CD14-positive monocyte (primary cell): Measurements from ENCODE around the gene CCDC154. TPM values are rescaled to one million over a fixed set of nuclear protein-coding genes. Genes with fewer than 3 reads are reported as not detected.

Source experiments
- DNase-seq, 3 donors: peaks; one replicate each; pipeline ENCODE4 v3.0.0-alpha.2; 2011 to 2022
- H2AFZ ChIP-seq: 2 replicates; pipeline ENCODE4 v1.6.0; 2012; ENCODE audit warnings: mild to moderate bottlenecking, low read depth, low read length, inconsistent platforms; ENCODE audit not compliant: insufficient read depth, poor library complexity, severe bottlenecking
- H3K27ac ChIP-seq, 2 donors: 1 replicate in 1 of 2; 2 replicates in 1 of 2; pipeline ENCODE4 v1.5.1; 2012 to 2013; ENCODE audit warnings: low read length in 2 of 2, control low read depth in 1 of 2, inconsistent platforms in 1 of 2, low read depth in 1 of 2, mild to moderate bottlenecking in 1 of 2
- H3K27me3 ChIP-seq, 2 donors: one replicate each; pipeline versions ENCODE4 v1.6.0 to v1.6.1; 2011 to 2013; ENCODE audit warnings: low read length in 2 of 2; ENCODE audit not compliant: control insufficient read depth in 2 of 2, insufficient read depth in 2 of 2
- H3K36me3 ChIP-seq, 2 donors: replicated peaks in 1 of 2; 1 replicate in 1 of 2; 2 replicates in 1 of 2; pipeline versions ENCODE4 v1.5.1 to v1.6.1; 2012 to 2013; ENCODE audit warnings: low read length in 2 of 2, control low read depth in 1 of 2, inconsistent platforms in 1 of 2, mild to moderate bottlenecking in 1 of 2; ENCODE audit not compliant: insufficient read depth in 2 of 2, control insufficient read depth in 1 of 2
- H3K4me1 ChIP-seq, 2 donors: 1 replicate in 1 of 2; 2 replicates in 1 of 2; pipeline versions ENCODE4 v1.5.1 to v1.6.1; 2012 to 2013; ENCODE audit warnings: low read length in 2 of 2, control low read depth in 1 of 2, inconsistent platforms in 1 of 2, mild to moderate bottlenecking in 1 of 2, moderate library complexity in 1 of 2; ENCODE audit not compliant: insufficient read depth in 2 of 2, control insufficient read depth in 1 of 2
- H3K4me2 ChIP-seq: replicated peaks from 2 replicates; pipeline ENCODE3; 2012; ENCODE audit warnings: low read length, moderate library complexity, mild to moderate bottlenecking; ENCODE audit not compliant: poor library complexity, severe bottlenecking; ENCODE audit errors: extremely low read depth
- H3K4me3 ChIP-seq, 3 experiments: fragments of 200-600 bp in 1 of 3; sonication (generic) in 1 of 3; replicated peaks in 1 of 3; 1 replicate in 2 of 3; 2 replicates in 1 of 3; pipeline ENCODE4 v1.5.1; 2011 to 2013; ENCODE audit warnings: low read length in 3 of 3, mild to moderate bottlenecking in 3 of 3, control low read depth in 2 of 3, low read depth in 2 of 3, inconsistent platforms in 1 of 3, moderate library complexity in 1 of 3
- H3K79me2 ChIP-seq: 2 replicates; pipeline ENCODE4 v1.6.0; 2012; ENCODE audit warnings: mild to moderate bottlenecking, control low read depth, inconsistent platforms, low read length, moderate library complexity; ENCODE audit not compliant: insufficient read depth
- H3K9ac ChIP-seq: 2 replicates; pipeline ENCODE4 v1.6.0; 2017; ENCODE audit warnings: low read length, mild to moderate bottlenecking; ENCODE audit not compliant: insufficient read depth, poor library complexity, severe bottlenecking
- H3K9me3 ChIP-seq, 2 donors: replicated peaks in 1 of 2; 1 replicate in 1 of 2; 2 replicates in 1 of 2; pipeline versions ENCODE4 v1.5.1 to v1.6.1; 2012 to 2013; ENCODE audit warnings: low read length in 2 of 2, control low read depth in 1 of 2; ENCODE audit not compliant: control insufficient read depth in 1 of 2, insufficient read depth in 1 of 2
- H4K20me1 ChIP-seq: 2 replicates; pipeline ENCODE4 v1.6.0; 2012; ENCODE audit warnings: mild to moderate bottlenecking, low read length, control low read depth, moderate library complexity; ENCODE audit not compliant: insufficient read depth
- H3K27ac Mint-ChIP-seq, 7 donors: one replicate each; pipeline ENCODE4 v1.8.0; 2020; ENCODE audit warnings: mild to moderate bottlenecking in 7 of 7, mixed read lengths in 7 of 7, moderate library complexity in 6 of 7, inconsistent platforms in 2 of 7
- H3K27me3 Mint-ChIP-seq, 3 donors: one replicate each; pipeline ENCODE4 v1.8.0; 2021 to 2022; ENCODE audit warnings: low read depth in 3 of 3, mild to moderate bottlenecking in 3 of 3, mixed read lengths in 3 of 3, moderate library complexity in 3 of 3, inconsistent platforms in 1 of 3
- H3K36me3 Mint-ChIP-seq, 2 donors: one replicate each; pipeline ENCODE4 v1.8.0; 2020; ENCODE audit warnings: mixed read lengths in 2 of 2, inconsistent platforms in 1 of 2, mild to moderate bottlenecking in 1 of 2
- H3K4me1 Mint-ChIP-seq: one replicate; pipeline ENCODE4 v1.8.0; 2020; ENCODE audit warnings: mild to moderate bottlenecking, mixed read lengths
- H3K4me3 Mint-ChIP-seq, 2 donors: one replicate each; pipeline ENCODE4 v1.8.0; 2020; ENCODE audit warnings: mild to moderate bottlenecking in 2 of 2, mixed read lengths in 2 of 2, moderate library complexity in 1 of 2
- H3K9me3 Mint-ChIP-seq, 7 donors: one replicate each; pipeline ENCODE4 v1.8.0; 2020 to 2022; ENCODE audit warnings: mixed read lengths in 7 of 7, mild to moderate bottlenecking in 6 of 7, moderate library complexity in 6 of 7, inconsistent platforms in 2 of 7
- WGBS: methylation state at CpG from one replicate; pipeline ENCODE4 v1.1.5; 2013; ENCODE audit warnings: missing lambda C conversion rate; ENCODE audit not compliant: insufficient coverage; 5-methylcytosine and 5-hydroxymethylcytosine counted together
- intact Hi-C, 2 donors: fragments of 100-400 bp; cut with micrococcal nuclease; formaldehyde crosslinking; loops; one replicate each; pipeline versions ENCODE4 v1.15.0 to v1.15.1; 2023
- polyA plus RNA-seq, 3 donors: library from polyadenylated mRNA; depleted of rRNA in 1 of 3; unstranded in 2 of 3; stranded (reverse) in 1 of 3; fragments of 300-500 nt in 2 of 3; fragments of >200 nt in 1 of 3; fragmentation: Illumina TruSeq in 2 of 3; gene quantifications; 1 replicate in 2 of 3; 2 replicates in 1 of 3; pipeline ENCODE4 v1.2.3, GENCODE V29; 2012 to 2021
- TF ChIP-seq, protein P1 (sequence below): fragments of 200-600 bp; IDR thresholded peaks from one replicate; pipeline ENCODE4 v1.8.0; 2022; ENCODE audit warnings: antibody characterized with exemption, mild to moderate bottlenecking

CCDC154 gene
- polyA plus RNA-seq, 3 donors: 5.9 TPM; not detected in 2

- intact Hi-C loops: no loop called here
- no peak overlapping the region for H3K4me3 ChIP-seq
- H3K9me3 ChIP-seq: no peaks in the 10 kb centered on the region
- DNase-seq: no peak
- Mint-ChIP-seq H3K27me3 (peaks cover 0 to 3% (median 0%) of the 10 kb centered on the region in 3 donors), H3K36me3 (peaks cover 58 to 84% of the 10 kb centered on the region in 2 donors), H3K4me3 (no peak overlapping the region), H3K9me3 (no peaks in the 10 kb centered on the region), H3K27ac (no peak overlapping the region), H3K4me1 (no peaks in the 10 kb centered on the region)
- no peak overlapping the region for H3K4me2 ChIP-seq
- H3K36me3 ChIP-seq: peaks cover 78 to 91% of the 10 kb centered on the region in 2 donors
- H3K9ac ChIP-seq: no peak overlapping the region
- H2AFZ ChIP-seq: no peak overlapping the region
- no peaks in the 10 kb centered on the region for H3K27me3 ChIP-seq
- no peak overlapping the region for H3K27ac ChIP-seq
- H3K79me2 ChIP-seq: no peaks in the 10 kb centered on the region
- TF ChIP-seq, protein P1, sequence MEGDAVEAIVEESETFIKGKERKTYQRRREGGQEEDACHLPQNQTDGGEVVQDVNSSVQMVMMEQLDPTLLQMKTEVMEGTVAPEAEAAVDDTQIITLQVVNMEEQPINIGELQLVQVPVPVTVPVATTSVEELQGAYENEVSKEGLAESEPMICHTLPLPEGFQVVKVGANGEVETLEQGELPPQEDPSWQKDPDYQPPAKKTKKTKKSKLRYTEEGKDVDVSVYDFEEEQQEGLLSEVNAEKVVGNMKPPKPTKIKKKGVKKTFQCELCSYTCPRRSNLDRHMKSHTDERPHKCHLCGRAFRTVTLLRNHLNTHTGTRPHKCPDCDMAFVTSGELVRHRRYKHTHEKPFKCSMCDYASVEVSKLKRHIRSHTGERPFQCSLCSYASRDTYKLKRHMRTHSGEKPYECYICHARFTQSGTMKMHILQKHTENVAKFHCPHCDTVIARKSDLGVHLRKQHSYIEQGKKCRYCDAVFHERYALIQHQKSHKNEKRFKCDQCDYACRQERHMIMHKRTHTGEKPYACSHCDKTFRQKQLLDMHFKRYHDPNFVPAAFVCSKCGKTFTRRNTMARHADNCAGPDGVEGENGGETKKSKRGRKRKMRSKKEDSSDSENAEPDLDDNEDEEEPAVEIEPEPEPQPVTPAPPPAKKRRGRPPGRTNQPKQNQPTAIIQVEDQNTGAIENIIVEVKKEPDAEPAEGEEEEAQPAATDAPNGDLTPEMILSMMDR: no peak
- WGBS: 95% methylated on average over 21 of the region's 22 CpGs
- peaks cover 34% of the 10 kb centered on the region for H4K20me1 ChIP-seq
- no peaks in the 10 kb centered on the region for H3K4me1 ChIP-seq
Measured at GRCh38 chr16:1395444-1396031, 48.8 kb downstream of the CCDC154 start.

DNA sequence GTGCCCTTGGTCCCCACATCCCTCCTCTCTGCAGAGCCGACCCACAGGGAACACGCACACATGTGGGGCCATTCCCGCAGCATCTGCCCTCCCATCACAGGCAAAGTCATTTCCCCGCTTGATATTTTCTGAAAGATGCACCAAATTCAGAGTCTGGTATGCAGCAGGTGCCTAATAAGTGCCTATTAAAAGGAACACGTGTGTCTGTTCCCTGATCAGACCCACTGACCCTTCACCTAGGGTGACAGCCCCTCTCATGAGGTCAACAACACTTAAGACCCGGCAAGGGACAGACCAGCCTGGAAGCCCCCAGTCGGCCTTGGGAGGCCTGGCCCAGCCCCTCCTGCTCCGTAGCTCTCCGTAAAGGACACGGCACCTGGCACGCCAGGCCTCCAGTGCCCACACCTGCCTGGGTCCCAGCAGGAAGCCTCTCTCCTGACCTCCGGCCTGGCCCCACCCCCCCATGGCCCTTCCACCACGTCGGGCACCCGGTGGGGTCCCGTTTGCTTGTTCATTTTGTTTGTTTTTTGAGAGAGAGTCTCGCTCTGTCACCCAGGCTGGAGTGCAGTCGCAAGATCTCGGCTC is 49.9 kb downstream of the CCDC154 start:
- no peaks in the 10 kb centered on the region for H3K4me1 Mint-ChIP-seq
- H2AFZ ChIP-seq: no peak overlapping the region
- H3K27ac Mint-ChIP-seq: no peak overlapping the region
- peaks cover 0 to 3% (median 0%) of the 10 kb centered on the region in 3 donors for H3K27me3 Mint-ChIP-seq
- H3K4me2 ChIP-seq: no peak overlapping the region
- no peak overlapping the region for H3K4me3 Mint-ChIP-seq
- no peaks in the 10 kb centered on the region for H3K9me3 ChIP-seq
- WGBS: 96% methylated on average over 11 of the region's 19 CpGs
- no peak overlapping the region for H3K9ac ChIP-seq
- no peaks in the 10 kb centered on the region for H3K9me3 Mint-ChIP-seq
- H3K4me1 ChIP-seq: no peaks in the 10 kb centered on the region
- DNase-seq: no peak
- H3K27ac ChIP-seq: no peak overlapping the region
- H3K36me3 Mint-ChIP-seq: peaks cover 61 to 84% of the 10 kb centered on the region in 2 donors
- TF ChIP-seq, protein P1: no peak
- no peaks in the 10 kb centered on the region for H3K27me3 ChIP-seq
- intact Hi-C loops: no loop called here
- H4K20me1 ChIP-seq: peaks cover 28% of the 10 kb centered on the region
- no peaks in the 10 kb centered on the region for H3K79me2 ChIP-seq
- peaks cover 83 to 92% of the 10 kb centered on the region in 2 donors for H3K36me3 ChIP-seq
- no peak overlapping the region for H3K4me3 ChIP-seq
